SK-N-SH (cell line): ENCODE data around the gene CUX1. TPM values are rescaled to one million over a fixed set of nuclear protein-coding genes. Genes with fewer than 3 reads are reported as not detected.

Experiments
- CTCF ChIA-PET: fragments of 300-600, 350-600 bp; formaldehyde crosslinking; extraction: SDS; loops from one replicate; lab custom pipeline; 2021; lab: Yijun Ruan, JAX
- POLR2A ChIA-PET: fragments of 350-600 bp; sonication (Branson Sonifier 250); formaldehyde crosslinking; extraction: SDS; loops from one replicate; lab custom pipeline; 2020; ENCODE audit warnings: antibody characterized with exemption, inconsistent platforms; lab: Yijun Ruan, JAX
- DNase-seq: peaks from one replicate; pipeline ENCODE4 v3.0.0; 2012
- H2AFZ ChIP-seq: fragments of 200-600 bp; sonication (generic); 2 replicates; pipeline ENCODE4 v1.8.1; 2016; ENCODE audit warnings: antibody characterized with exemption, mild to moderate bottlenecking, low read depth
- H3F3A ChIP-seq: fragments of 200-600 bp; sonication (generic); replicated peaks from 2 replicates; pipeline ENCODE3; 2016; ENCODE audit warnings: antibody characterized with exemption, mild to moderate bottlenecking; ENCODE audit not compliant: insufficient read depth
- H3K27ac ChIP-seq, 2 experiments: fragments of 200-500 bp in 1 of 2; fragments of 200-600 bp in 1 of 2; sonication (Bioruptor generic) in 1 of 2; sonication (generic), shearing (Covaris generic) in 1 of 2; 2 replicates each; pipeline versions ENCODE4 v1.5.1 to v1.6.1; 2014 to 2016; ENCODE audit warnings: low read depth in 2 of 2, inconsistent platforms in 1 of 2, low read length in 1 of 2, mild to moderate bottlenecking in 1 of 2, mixed read lengths in 1 of 2
- H3K27me3 ChIP-seq: fragments of 200-600 bp; sonication (generic), shearing (Covaris generic); 2 replicates; pipeline ENCODE4 v1.6.1; 2016; ENCODE audit warnings: mixed run types; ENCODE audit not compliant: insufficient read depth
- H3K36me3 ChIP-seq, 2 experiments: fragments of 200-500 bp in 1 of 2; fragments of 200-600 bp in 1 of 2; sonication (Bioruptor generic) in 1 of 2; sonication (generic) in 1 of 2; replicated peaks in 1 of 2; 2 replicates each; pipeline versions ENCODE3 to v1.5.1; 2014 to 2016; ENCODE audit warnings: low read length in 1 of 2, mild to moderate bottlenecking in 1 of 2; ENCODE audit not compliant: insufficient read depth in 2 of 2, control insufficient read depth in 1 of 2
- H3K4me1 ChIP-seq, 2 experiments: fragments of 200-500 bp in 1 of 2; fragments of 200-600 bp in 1 of 2; sonication (Bioruptor generic) in 1 of 2; sonication (generic), shearing (Covaris generic) in 1 of 2; 2 replicates each; pipeline versions ENCODE4 v1.5.1 to v1.6.1; 2014 to 2016; ENCODE audit warnings: low read depth in 1 of 2, low read length in 1 of 2, mixed run types in 1 of 2; ENCODE audit not compliant: insufficient read depth in 2 of 2, control insufficient read depth in 1 of 2
- H3K4me2 ChIP-seq: fragments of 200-600 bp; sonication (generic), shearing (Covaris generic); 2 replicates; pipeline ENCODE4 v1.6.1; 2017; ENCODE audit warnings: mixed run types
- H3K4me3 ChIP-seq, 2 experiments: fragments of 200-500 bp in 1 of 2; fragments of 200-600 bp in 1 of 2; sonication (Bioruptor generic) in 1 of 2; sonication (generic), shearing (Covaris generic) in 1 of 2; 2 replicates each; pipeline versions ENCODE4 v1.5.1 to v1.8.1; 2014 to 2016; ENCODE audit warnings: low read depth in 2 of 2, inconsistent platforms in 1 of 2, low read length in 1 of 2, mild to moderate bottlenecking in 1 of 2, mixed read lengths in 1 of 2, moderate library complexity in 1 of 2
- H3K79me2 ChIP-seq: fragments of 200-600 bp; sonication (generic); 2 replicates; pipeline ENCODE4 v1.8.1; 2017; ENCODE audit warnings: mild to moderate bottlenecking; ENCODE audit not compliant: insufficient read depth
- H3K9ac ChIP-seq: fragments of 200-600 bp; sonication (generic); 2 replicates; pipeline ENCODE4 v1.6.1; 2017; ENCODE audit warnings: mixed run types
- H3K9me2 ChIP-seq: fragments of 200-600 bp; sonication (generic); 2 replicates; pipeline ENCODE4 v1.6.1; 2017; ENCODE audit warnings: mixed run types
- H3K9me3 ChIP-seq: fragments of 200-600 bp; sonication (generic); 2 replicates; pipeline ENCODE4 v1.6.1; 2017; ENCODE audit warnings: mixed run types, mild to moderate bottlenecking, moderate library complexity
- H4K20me1 ChIP-seq: fragments of 200-600 bp; sonication (generic); 2 replicates; pipeline ENCODE4 v1.6.1; 2017; ENCODE audit warnings: mild to moderate bottlenecking, mixed run types; ENCODE audit not compliant: insufficient read depth
- EP300 ChIP-seq, 2 experiments: IDR thresholded peaks; 2 replicates each; pipeline versions ENCODE4 v1.4.0 to v1.6.1; 2012; ENCODE audit warnings: borderline replicate concordance in 1 of 2, low read depth in 1 of 2, low read length in 1 of 2
- EZH2phosphoT487 ChIP-seq: fragments of 200-600 bp; sonication (generic); IDR thresholded peaks from 2 replicates; pipeline ENCODE4 v1.6.1; 2017; ENCODE audit warnings: low read depth, mixed run types, mild to moderate bottlenecking, antibody characterized with exemption, moderate library complexity, borderline replicate concordance
- FOSL2 ChIP-seq: IDR thresholded peaks from 2 replicates; pipeline ENCODE4 v1.4.0; 2012; ENCODE audit warnings: low read depth, mild to moderate bottlenecking, moderate library complexity, borderline replicate concordance
- FOXJ3 ChIP-seq: sonication (generic); formaldehyde crosslinking; IDR thresholded peaks from 2 replicates; pipeline ENCODE4 v1.5.1; 2020; ENCODE audit warnings: mild to moderate bottlenecking, missing genetic modification reagents
- IRF3 ChIP-seq: fragments of 150-350 bp; IDR thresholded peaks from 2 replicates; pipeline ENCODE4 v1.6.1; 2016; ENCODE audit warnings: mild to moderate bottlenecking, low read depth, low read length
- JUND ChIP-seq: IDR thresholded peaks from 2 replicates; pipeline ENCODE4 v1.4.0; 2012
- MEF2A ChIP-seq: IDR thresholded peaks from 2 replicates; pipeline ENCODE4 v1.4.0; 2012; ENCODE audit warnings: low read depth, borderline replicate concordance
- MXI1 ChIP-seq: IDR thresholded peaks from 2 replicates; pipeline ENCODE4 v1.6.1; 2012; ENCODE audit warnings: mild to moderate bottlenecking, low read depth, low read length, improper control_type of control experiment
- PBX3 ChIP-seq: IDR thresholded peaks from 2 replicates; pipeline ENCODE4; 2012
- REST ChIP-seq: IDR thresholded peaks from 2 replicates; pipeline ENCODE4 v1.6.1; 2012; ENCODE audit warnings: mild to moderate bottlenecking, low read depth, low read length, moderate library complexity
- SIN3A ChIP-seq: IDR thresholded peaks from 2 replicates; pipeline ENCODE4 v1.6.1; 2012; ENCODE audit warnings: low read depth, mild to moderate bottlenecking, low read length, moderate library complexity, borderline replicate concordance
- TCF12 ChIP-seq: IDR thresholded peaks from 2 replicates; pipeline ENCODE4 v1.4.0; 2012
- USF1 ChIP-seq: IDR thresholded peaks from 2 replicates; pipeline ENCODE4 v1.4.0; 2012; ENCODE audit warnings: low read depth, borderline replicate concordance
- WGBS: methylation state at CpG from one replicate; pipeline ENCODE4 v1.1.6; 2017; ENCODE audit warnings: low lambda C conversion rate; 5-methylcytosine and 5-hydroxymethylcytosine counted together
- polyA plus RNA-seq, 3 experiments: library from polyadenylated mRNA; depleted of rRNA; stranded (reverse); fragments of >200 nt; gene quantifications; 2 replicates each; pipeline ENCODE4 v1.2.3, GENCODE V29; 2012
- TF ChIP-seq, protein P1 (sequence below): IDR thresholded peaks from 2 replicates; pipeline ENCODE4 v1.4.0; 2012; ENCODE audit warnings: low read depth

The CUX1 gene
- polyA plus RNA-seq, 1 of the 3 experiments (the other 2 are of a cell fraction) = 68.6 TPM

GRCh38 chr7:101924171-101924570, 106.7 kb downstream of the CUX1 start:
- Histone ChIP-seq H3K27ac (peak overlapping the region in 1 of 2 experiments; percentile 94; a peak in 2 of 4 replicates), H3K4me2 (peak overlapping the region; percentile 69), H3K4me3 (peak overlapping the region in 1 of 2 experiments; percentile 14; a peak in 1 of 4 replicates), H3K79me2 (peaks cover 79% of the 10 kb centered on the region), H3K27me3 (no peaks in the 10 kb centered on the region), H4K20me1 (no peaks in the 10 kb centered on the region), H3K4me1 (peaks cover 9 to 27% of the 10 kb centered on the region in 2 experiments; a peak in 3 of 4 replicates), H2AFZ (no peak overlapping the region), H3F3A (peaks cover 30% of the 10 kb centered on the region), H3K36me3 (peaks cover 3 to 4% of the 10 kb centered on the region in 2 experiments), H3K9me2 (no peaks in the 10 kb centered on the region), H3K9ac (peak overlapping the region; percentile 71), H3K9me3 (no peaks in the 10 kb centered on the region)
- no peak for DNase-seq
- POLR2A ChIA-PET = interaction anchor here (0.7 kb wide), 1 partner anchor 9 kb away, joined by 3 read pairs; no protein-coding TSS in a partner anchor
- 35% methylated on average over 9 of the region's 9 CpGs for WGBS
- no peak for TF ChIP-seq REST
- no peak for TF ChIP-seq MXI1
- TF ChIP-seq, protein P1, sequence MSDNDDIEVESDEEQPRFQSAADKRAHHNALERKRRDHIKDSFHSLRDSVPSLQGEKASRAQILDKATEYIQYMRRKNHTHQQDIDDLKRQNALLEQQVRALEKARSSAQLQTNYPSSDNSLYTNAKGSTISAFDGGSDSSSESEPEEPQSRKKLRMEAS = peak; percentile 76; the same call in 1 of the 2 replicates
- no peak for TF ChIP-seq EZH2phosphoT487
- TF ChIP-seq JUND = peak; percentile 80
- TF ChIP-seq IRF3 = no peak
- TF ChIP-seq PBX3 = peak; percentile 61
- TF ChIP-seq EP300 (IDR thresholded peaks at IDR 0.05; ENCODE audit: borderline replicate concordance in 1 of 2, low read depth in 1 of 2, low read length in 1 of 2) = peak in 1 of 2 experiments; percentile 66; a peak in 1 of 4 replicates
- peak; percentile 84 for TF ChIP-seq USF1
- TF ChIP-seq FOXJ3 = no peak
- TF ChIP-seq FOSL2 = peak; percentile 87
- TF ChIP-seq SIN3A = no peak
- TF ChIP-seq TCF12 = peak; percentile 73
- TF ChIP-seq MEF2A = peak; percentile 73; the same call in 1 of the 2 replicates
- CTCF ChIA-PET = no interaction called here
